Activated B cell treated with CpG ODN at 0.5 μM for 24 hours (primary cell): Measurements from ENCODE around the gene SYTL5. TPM values are rescaled to one million over a fixed set of nuclear protein-coding genes. Genes with fewer than 3 reads are reported as not detected.

Experiments used
- ATAC-seq: fragments of 200-7000 bp; cut with Tn5 transposase; one replicate; pipeline ENCODE4 v1.10.0; 2021; ENCODE audit warnings: low read depth, mild to moderate bottlenecking, moderate library complexity
- CTCF ChIA-PET: fragments of 350-600 bp; sonication (Branson Sonifier 250); formaldehyde crosslinking; loops from one replicate; lab custom pipeline; 2021; ENCODE audit warnings: antibody characterized with exemption; lab: Charles Lee
- POLR2A ChIA-PET: fragments of 350-600 bp; sonication (Branson Sonifier 250); formaldehyde crosslinking; loops from one replicate; lab custom pipeline; 2021; ENCODE audit warnings: antibody characterized with exemption; lab: Charles Lee
- DNase-seq: peaks from one replicate; pipeline ENCODE4 v3.0.0; 2022
- H3K27ac Mint-ChIP-seq: one replicate; pipeline ENCODE4 v1.8.0; 2020; ENCODE audit warnings: mixed read lengths
- H3K27me3 Mint-ChIP-seq: one replicate; pipeline ENCODE4 v1.8.0; 2021; ENCODE audit warnings: mixed read lengths
- H3K36me3 Mint-ChIP-seq: one replicate; pipeline ENCODE4 v1.8.0; 2021; ENCODE audit warnings: low read depth, mixed read lengths
- H3K4me1 Mint-ChIP-seq: one replicate; pipeline ENCODE4 v1.8.0; 2021; ENCODE audit warnings: mixed read lengths
- H3K4me3 Mint-ChIP-seq: one replicate; pipeline ENCODE4 v1.8.0; 2020; ENCODE audit warnings: mild to moderate bottlenecking, mixed read lengths
- H3K9me3 Mint-ChIP-seq: one replicate; pipeline ENCODE4 v1.8.0; 2020; ENCODE audit warnings: mixed read lengths
- intact Hi-C: fragments of 100-400 bp; cut with micrococcal nuclease; formaldehyde crosslinking; loops from one replicate; pipeline ENCODE4 v1.15.1; 2024
- total RNA-seq: library from RNA; stranded (reverse); gene quantifications from 2 replicates; pipeline ENCODE4 v1.2.3, GENCODE V29; 2022
- TF ChIP-seq, protein P1 (sequence below): fragments of 200-600 bp; IDR thresholded peaks from one replicate; pipeline ENCODE4 v1.8.0; 2022; ENCODE audit warnings: antibody characterized with exemption, mild to moderate bottlenecking

SYTL5 gene
- total RNA-seq, 1 donor from 2014 or later = not detected

DNA sequence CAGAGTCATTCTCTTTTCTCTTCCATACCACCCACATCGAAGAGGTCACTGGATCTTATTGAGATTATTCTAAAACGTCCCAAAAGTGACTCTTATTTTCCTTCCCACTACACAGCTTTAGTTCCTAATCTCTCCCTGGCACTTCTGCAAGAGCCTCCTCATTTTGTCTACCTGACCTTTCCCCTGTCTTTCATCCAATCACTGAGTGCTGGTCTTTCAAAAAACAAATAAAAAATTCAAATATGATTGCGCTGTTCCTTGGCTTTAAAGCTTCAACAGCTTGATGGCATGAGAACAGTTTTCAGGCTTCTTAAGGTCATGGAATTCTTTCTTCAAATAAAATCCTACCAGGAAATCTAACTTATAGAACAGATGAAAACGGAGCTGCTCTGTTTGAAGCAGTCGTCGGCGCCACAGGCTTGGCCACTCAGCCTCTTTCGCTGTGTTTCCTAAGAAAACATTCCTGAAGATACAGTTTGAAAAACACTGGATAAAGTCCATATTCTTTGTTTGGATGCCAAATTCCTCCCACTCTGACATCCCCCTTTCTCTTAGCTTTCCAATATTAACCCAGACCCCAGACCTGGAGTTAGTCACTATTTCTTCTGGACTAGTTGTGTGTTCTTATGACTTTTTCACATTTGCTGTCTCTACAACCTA, 12.5 kb downstream of the SYTL5 start:
- no peaks in the 10 kb centered on the region for H3K9me3 Mint-ChIP-seq
- no peaks in the 10 kb centered on the region for H3K36me3 Mint-ChIP-seq
- H3K27me3 Mint-ChIP-seq = peaks cover under 1% of the 10 kb centered on the region
- H3K4me3 Mint-ChIP-seq = no peak overlapping the region
- H3K4me1 Mint-ChIP-seq = no peaks in the 10 kb centered on the region
- CTCF ChIA-PET = no interaction called here
- no peak overlapping the region for H3K27ac Mint-ChIP-seq
- POLR2A ChIA-PET = no interaction called here
- ATAC-seq (no peak), DNase-seq (no peak)
- TF ChIP-seq, protein P1, sequence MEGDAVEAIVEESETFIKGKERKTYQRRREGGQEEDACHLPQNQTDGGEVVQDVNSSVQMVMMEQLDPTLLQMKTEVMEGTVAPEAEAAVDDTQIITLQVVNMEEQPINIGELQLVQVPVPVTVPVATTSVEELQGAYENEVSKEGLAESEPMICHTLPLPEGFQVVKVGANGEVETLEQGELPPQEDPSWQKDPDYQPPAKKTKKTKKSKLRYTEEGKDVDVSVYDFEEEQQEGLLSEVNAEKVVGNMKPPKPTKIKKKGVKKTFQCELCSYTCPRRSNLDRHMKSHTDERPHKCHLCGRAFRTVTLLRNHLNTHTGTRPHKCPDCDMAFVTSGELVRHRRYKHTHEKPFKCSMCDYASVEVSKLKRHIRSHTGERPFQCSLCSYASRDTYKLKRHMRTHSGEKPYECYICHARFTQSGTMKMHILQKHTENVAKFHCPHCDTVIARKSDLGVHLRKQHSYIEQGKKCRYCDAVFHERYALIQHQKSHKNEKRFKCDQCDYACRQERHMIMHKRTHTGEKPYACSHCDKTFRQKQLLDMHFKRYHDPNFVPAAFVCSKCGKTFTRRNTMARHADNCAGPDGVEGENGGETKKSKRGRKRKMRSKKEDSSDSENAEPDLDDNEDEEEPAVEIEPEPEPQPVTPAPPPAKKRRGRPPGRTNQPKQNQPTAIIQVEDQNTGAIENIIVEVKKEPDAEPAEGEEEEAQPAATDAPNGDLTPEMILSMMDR = no peak
- intact Hi-C loops = no loop called here

DNA sequence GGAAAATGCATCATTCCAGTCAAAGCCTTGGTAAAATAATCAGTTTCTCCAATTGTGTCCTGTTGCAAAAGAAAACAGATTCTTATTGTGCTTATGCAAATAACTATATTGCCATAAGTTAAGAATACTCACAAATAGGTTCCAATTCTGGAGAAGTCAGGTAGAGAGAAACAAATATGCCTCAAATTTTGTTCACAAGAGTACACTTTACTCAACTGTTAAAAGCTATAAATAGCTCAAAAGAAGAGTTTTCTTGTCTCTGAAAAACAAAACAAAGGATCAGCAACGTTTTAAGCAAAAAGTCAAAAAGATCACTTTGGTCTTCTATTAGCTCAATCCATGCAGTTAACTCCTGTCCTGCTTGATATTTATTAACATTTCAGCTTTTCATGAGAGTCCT, 21.9 kb downstream of the SYTL5 start:
- H3K4me1 Mint-ChIP-seq = no peaks in the 10 kb centered on the region
- H3K27me3 Mint-ChIP-seq = no peaks in the 10 kb centered on the region
- ChIA-PET POLR2A (no interaction called here), CTCF (no interaction called here)
- ATAC-seq (no peak), DNase-seq (no peak)
- TF ChIP-seq, protein P1 = no peak
- H3K36me3 Mint-ChIP-seq = no peaks in the 10 kb centered on the region
- H3K4me3 Mint-ChIP-seq = no peak overlapping the region
- H3K9me3 Mint-ChIP-seq = peaks cover 1% of the 10 kb centered on the region
- intact Hi-C loops = no loop called here
- no peak overlapping the region for H3K27ac Mint-ChIP-seq

DNA sequence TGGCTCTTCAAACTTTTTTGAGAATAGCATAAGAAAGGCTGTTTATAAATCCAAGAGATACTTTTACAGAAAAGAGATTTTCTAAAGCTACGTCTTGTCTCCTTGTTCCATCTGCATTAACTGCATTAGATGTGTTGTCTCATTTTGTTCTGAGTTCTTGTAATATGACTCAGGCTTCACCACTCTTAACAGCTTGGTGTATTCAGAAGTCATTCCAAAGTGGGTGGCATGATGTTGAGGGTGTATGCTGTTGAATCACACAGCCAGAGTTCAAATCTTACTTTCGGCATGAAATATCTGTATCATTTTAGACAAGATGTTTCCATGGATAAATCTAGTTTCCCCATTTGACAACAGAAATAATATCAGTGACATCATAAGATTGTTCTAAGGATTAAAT, 30.1 kb downstream of the SYTL5 start:
- ChIA-PET CTCF (no interaction called here), POLR2A (no interaction called here)
- H3K27ac Mint-ChIP-seq = no peak overlapping the region
- no peak overlapping the region for H3K4me3 Mint-ChIP-seq
- H3K9me3 Mint-ChIP-seq = no peaks in the 10 kb centered on the region
- H3K27me3 Mint-ChIP-seq = no peaks in the 10 kb centered on the region
- ATAC-seq (no peak), DNase-seq (no peak)
- TF ChIP-seq, protein P1 = no peak
- intact Hi-C loops = no loop called here
- H3K4me1 Mint-ChIP-seq = no peaks in the 10 kb centered on the region
- H3K36me3 Mint-ChIP-seq = no peaks in the 10 kb centered on the region

DNA sequence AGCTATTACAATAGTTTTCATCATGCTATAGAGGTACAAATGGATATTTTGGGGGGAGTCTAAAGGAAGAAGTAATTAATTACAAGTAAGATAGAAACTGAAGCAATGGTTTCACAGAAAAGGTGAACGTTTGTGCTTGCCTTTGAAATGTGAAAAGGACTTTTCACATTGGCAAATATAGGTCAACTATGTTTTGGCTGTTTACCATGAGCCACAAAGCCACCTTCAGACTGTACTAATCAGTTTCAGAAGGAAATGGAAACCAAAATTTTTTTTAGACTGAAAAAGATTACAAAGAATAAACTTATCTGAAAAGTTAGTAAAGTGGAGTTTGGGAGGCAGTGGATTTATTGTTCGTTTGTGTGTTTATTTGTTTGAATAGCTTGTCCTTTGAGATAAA, 32.1 kb downstream of the SYTL5 start:
- TF ChIP-seq, protein P1 = no peak
- POLR2A ChIA-PET = no interaction called here
- CTCF ChIA-PET = no interaction called here
- no peaks in the 10 kb centered on the region for H3K27me3 Mint-ChIP-seq
- H3K27ac Mint-ChIP-seq = no peak overlapping the region
- ATAC-seq (no peak), DNase-seq (no peak)
- no peaks in the 10 kb centered on the region for H3K9me3 Mint-ChIP-seq
- no peak overlapping the region for H3K4me3 Mint-ChIP-seq
- intact Hi-C loops = no loop called here
- no peaks in the 10 kb centered on the region for H3K36me3 Mint-ChIP-seq
- H3K4me1 Mint-ChIP-seq = no peaks in the 10 kb centered on the region

DNA sequence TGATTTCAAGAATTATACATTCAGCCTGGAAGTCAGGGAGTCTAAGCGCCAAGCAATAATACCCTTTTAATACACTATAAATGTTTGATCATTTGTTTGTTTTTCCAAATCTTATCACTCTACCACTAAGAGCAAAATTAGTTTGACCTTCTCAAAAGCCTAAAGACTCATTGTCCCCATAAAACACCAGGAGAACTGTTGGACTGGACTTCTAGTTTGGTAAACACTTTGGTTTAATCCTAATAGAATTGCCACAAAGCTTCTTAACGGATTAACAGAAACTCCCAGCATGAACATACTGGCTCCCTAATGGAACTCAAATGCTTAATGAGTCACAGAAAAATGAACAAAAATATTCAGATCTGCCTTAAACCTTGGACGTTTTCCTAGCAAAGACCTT, 34.9 kb downstream of the SYTL5 start:
- no peaks in the 10 kb centered on the region for H3K27me3 Mint-ChIP-seq
- no peak overlapping the region for H3K27ac Mint-ChIP-seq
- DNase-seq = no peak
- no peaks in the 10 kb centered on the region for H3K4me1 Mint-ChIP-seq
- H3K36me3 Mint-ChIP-seq = no peaks in the 10 kb centered on the region
- H3K9me3 Mint-ChIP-seq = no peaks in the 10 kb centered on the region
- ChIA-PET CTCF (no interaction called here), POLR2A (no interaction called here)
- intact Hi-C loops = no loop called here
- TF ChIP-seq, protein P1 = no peak
- H3K4me3 Mint-ChIP-seq = no peak overlapping the region
- ATAC-seq = no peak
